WTC11 (cell line): Measurements from ENCODE around the gene SEMA5B. TPM values are rescaled to one million over a fixed set of nuclear protein-coding genes. Genes with fewer than 3 reads are reported as not detected.
A peak's percentile ranks its signal among the peaks of the same experiment; 100 is the strongest.

ENCODE experiments used
- AR ChIP-seq: fragments of 250-450 bp; sonication (Bioruptor Pico); IDR thresholded peaks from 2 replicates; pipeline ENCODE4 v1.9.0; 2021; ENCODE audit warnings: mild to moderate bottlenecking
- ARID4B ChIP-seq: sonication (generic); formaldehyde crosslinking; IDR thresholded peaks from 2 replicates; pipeline ENCODE4 v1.8.0; 2023; ENCODE audit warnings: missing genetic modification reagents, mild to moderate bottlenecking, borderline replicate concordance
- ETV6 ChIP-seq: sonication (generic); formaldehyde crosslinking; IDR thresholded peaks from 2 replicates; pipeline ENCODE4 v1.8.1; 2022; ENCODE audit warnings: mild to moderate bottlenecking, missing genetic modification reagents
- GABPB1 ChIP-seq: sonication (generic); formaldehyde crosslinking; IDR thresholded peaks from 2 replicates; pipeline ENCODE4 v1.8.1; 2023; ENCODE audit warnings: mild to moderate bottlenecking, missing genetic modification reagents
- GRHL2 ChIP-seq: fragments of 250-450 bp; sonication (Bioruptor Pico); IDR thresholded peaks from 2 replicates; pipeline ENCODE4 v1.8.0; 2022; ENCODE audit warnings: mild to moderate bottlenecking, moderate library complexity; ENCODE audit not compliant: insufficient replicate concordance, severe bottlenecking
- HMGXB4 ChIP-seq: sonication (generic); formaldehyde crosslinking; IDR thresholded peaks from 2 replicates; pipeline ENCODE4 v1.8.1; 2023; ENCODE audit warnings: mild to moderate bottlenecking, moderate library complexity, missing genetic modification reagents
- MAX ChIP-seq: sonication (generic); formaldehyde crosslinking; IDR thresholded peaks from 2 replicates; pipeline ENCODE4 v1.8.0; 2022; ENCODE audit warnings: mild to moderate bottlenecking, missing genetic modification reagents
- NR3C1 ChIP-seq: sonication (generic); formaldehyde crosslinking; conservative IDR thresholded peaks from 2 replicates; pipeline ENCODE4 v1.8.1; 2023; ENCODE audit warnings: low read depth, mild to moderate bottlenecking, missing genetic modification reagents
- PREB ChIP-seq: sonication (generic); formaldehyde crosslinking; IDR thresholded peaks from 2 replicates; pipeline ENCODE4 v1.8.1; 2022; ENCODE audit warnings: mild to moderate bottlenecking, missing genetic modification reagents, moderate library complexity, borderline replicate concordance
- SMAD4 ChIP-seq: sonication (generic); formaldehyde crosslinking; IDR thresholded peaks from 2 replicates; pipeline ENCODE4 v1.8.0; 2022; ENCODE audit warnings: mild to moderate bottlenecking, missing genetic modification reagents
- STAT6 ChIP-seq: sonication (generic); formaldehyde crosslinking; conservative IDR thresholded peaks from 2 replicates; pipeline ENCODE4 v1.8.1; 2023; ENCODE audit warnings: mild to moderate bottlenecking, low read depth, missing genetic modification reagents, moderate library complexity
- TEAD1 ChIP-seq: sonication (generic); formaldehyde crosslinking; IDR thresholded peaks from 2 replicates; pipeline ENCODE4 v1.8.0; 2022; ENCODE audit warnings: mild to moderate bottlenecking, missing genetic modification reagents
- ZNF219 ChIP-seq: sonication (generic); formaldehyde crosslinking; IDR thresholded peaks from 2 replicates; pipeline ENCODE4 v1.8.0; 2023; ENCODE audit warnings: missing genetic modification reagents, mild to moderate bottlenecking, borderline replicate concordance
- ZNF423 ChIP-seq: fragments of 250-450 bp; sonication (Bioruptor Pico); IDR thresholded peaks from 2 replicates; pipeline ENCODE4 v2.1.2; 2022; ENCODE audit warnings: mild to moderate bottlenecking, moderate library complexity
- ZNF671 ChIP-seq: fragments of 250-450 bp; sonication (Bioruptor Pico); IDR thresholded peaks from 2 replicates; pipeline ENCODE4 v1.8.0; 2021; ENCODE audit warnings: mild to moderate bottlenecking
- total RNA-seq: library from RNA; stranded (reverse); gene quantifications from 3 replicates; pipeline ENCODE4 v1.2.3, GENCODE V29; 2021

Gene SEMA5B
- total RNA-seq, 1 experiment from 2014 or later, result 20.7 TPM

- TF ChIP-seq ZNF219 (CRISPR knock-in tag), result no peak
- peak; percentile 40; the same call in 1 of the 2 replicates for TF ChIP-seq ETV6 (CRISPR knock-in tag)
- no peak for TF ChIP-seq STAT6 (CRISPR knock-in tag)
- TF ChIP-seq GABPB1, result no peak
- TF ChIP-seq ZNF671 (CRISPR knock-in tag), result no peak
- TF ChIP-seq GRHL2 (CRISPR knock-in tag), result no peak
- TF ChIP-seq MAX (CRISPR knock-in tag), result peak; percentile 21; the same call in 1 of the 2 replicates
- TF ChIP-seq HMGXB4 (CRISPR knock-in tag), result peak; percentile 31
- TF ChIP-seq ARID4B (CRISPR knock-in tag), result 0 out of 2 replicates have a peak, but pooled peaks have one; percentile 63
- TF ChIP-seq NR3C1 (CRISPR knock-in tag), result no peak
- TF ChIP-seq ZNF423, result peak; percentile 65; the same call in 1 of the 2 replicates
- TF ChIP-seq TEAD1 (CRISPR knock-in tag), result peak; percentile 43; the same call in 1 of the 2 replicates
- no peak for TF ChIP-seq PREB
- no peak for TF ChIP-seq SMAD4 (CRISPR knock-in tag)
- no peak for TF ChIP-seq AR (CRISPR knock-in tag)
Measured at GRCh38 chr3:123027292-123028232, at the start of gene SEMA5B (continued).
